Astrocyte of the cerebellum (primary cell): Measurements from ENCODE around the gene ASTN2.

Source experiments
- DNase-seq: peaks from one replicate; pipeline ENCODE4 v3.0.0-alpha.2; 2011; ENCODE audit warnings: low read depth
- H3K4me3 ChIP-seq: 2 replicates; pipeline ENCODE4 v1.5.1; 2011; ENCODE audit warnings: mild to moderate bottlenecking, low read depth, low read length, moderate library complexity
- CTCF ChIP-seq: IDR thresholded peaks from 2 replicates; pipeline ENCODE4 v1.5.1; 2012; ENCODE audit warnings: low read length, low read depth, moderate library complexity, mild to moderate bottlenecking; ENCODE audit errors: missing control alignments
- in situ Hi-C: cut with HindIII; loops from 2 replicates; pipeline ENCODE4 v1.10.0; 2017; ENCODE audit warnings: low sequenced_read_pairs

Gene ASTN2

DNA sequence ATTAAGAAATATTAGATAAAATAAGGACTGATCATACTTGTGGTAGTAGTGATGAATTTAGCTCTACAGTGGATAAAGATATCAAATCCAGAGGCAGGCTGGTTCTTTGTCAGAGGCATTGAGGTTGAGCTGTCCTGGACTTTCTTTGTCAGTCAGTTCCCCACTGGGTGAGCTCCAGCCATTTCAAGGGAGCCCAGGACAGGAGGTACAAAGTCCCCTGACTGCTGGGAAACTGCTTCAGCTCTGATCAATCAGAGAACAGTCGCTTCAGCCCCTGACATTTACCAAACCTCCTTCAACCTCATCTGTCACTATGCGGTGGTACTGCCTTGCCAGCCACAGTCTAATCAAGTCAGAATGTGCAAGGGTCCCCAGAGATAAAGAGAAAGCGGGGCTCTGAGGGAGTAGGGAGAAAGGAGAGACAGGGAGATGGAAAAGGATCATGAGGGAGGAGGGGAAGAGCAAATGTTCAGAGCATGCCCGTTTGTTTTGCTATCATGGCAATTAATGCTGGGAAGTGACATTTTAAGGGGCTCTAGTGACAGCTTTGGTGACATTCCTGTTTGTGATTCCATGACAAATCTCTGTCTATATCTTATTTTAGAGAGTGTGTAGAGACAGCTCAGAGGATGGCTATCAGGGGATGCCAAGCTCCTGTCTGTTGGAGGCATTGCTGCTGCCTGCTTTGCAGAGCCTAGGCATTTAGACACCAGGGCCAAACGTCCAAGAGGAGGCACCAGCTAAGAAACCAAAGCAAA lies 223.2 kb downstream of the ASTN2 start:
- no peak overlapping the region for H3K4me3 ChIP-seq
- DNase-seq = no peak
- in situ Hi-C loops = no loop called here
- no peak for TF ChIP-seq CTCF

DNA sequence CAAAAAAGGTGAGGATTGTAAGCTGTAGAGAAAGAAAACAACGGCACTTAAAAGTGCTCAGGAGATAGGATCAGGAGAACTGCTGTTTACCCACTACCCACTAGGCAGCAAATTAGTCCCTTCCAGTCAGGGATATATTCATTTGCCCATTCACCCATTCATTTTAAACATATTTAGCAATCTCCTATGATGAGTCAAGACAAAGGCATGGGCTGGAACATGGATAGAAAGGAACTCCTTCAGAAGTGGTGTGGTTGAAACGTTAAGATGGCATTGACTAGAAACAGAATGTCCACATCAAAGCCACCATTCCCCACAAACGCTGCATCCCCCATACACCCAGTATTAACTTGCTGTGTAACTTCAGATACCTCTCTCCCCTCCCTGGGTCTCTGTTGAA lies 225.7 kb downstream of the ASTN2 start:
- in situ Hi-C loops = no loop called here
- DNase-seq = peak; percentile 44
- H3K4me3 ChIP-seq = no peak overlapping the region
- TF ChIP-seq CTCF = no peak

DNA sequence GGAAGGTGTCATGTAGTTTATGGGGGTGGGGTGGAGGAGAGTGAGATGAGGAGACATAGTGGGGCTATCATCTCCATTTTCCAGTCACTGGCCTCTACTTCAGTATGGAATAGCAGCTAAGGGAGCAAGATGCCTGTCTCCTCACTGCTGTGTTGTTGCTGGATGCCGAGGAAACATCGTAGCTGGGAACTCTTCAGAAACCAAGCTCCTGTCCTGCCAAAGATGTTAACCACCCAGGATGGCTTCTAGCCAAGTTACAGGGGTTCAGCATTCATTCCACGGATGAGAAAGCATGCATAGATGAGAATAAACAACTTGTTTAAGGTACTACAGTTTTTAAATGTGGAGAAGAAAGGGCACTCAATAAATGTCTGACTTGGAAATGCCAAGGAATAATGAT lies 226.5 kb downstream of the ASTN2 start:
- TF ChIP-seq CTCF = no peak
- no peak overlapping the region for H3K4me3 ChIP-seq
- peak; percentile 53 for DNase-seq
- in situ Hi-C loops = no loop called here

DNA sequence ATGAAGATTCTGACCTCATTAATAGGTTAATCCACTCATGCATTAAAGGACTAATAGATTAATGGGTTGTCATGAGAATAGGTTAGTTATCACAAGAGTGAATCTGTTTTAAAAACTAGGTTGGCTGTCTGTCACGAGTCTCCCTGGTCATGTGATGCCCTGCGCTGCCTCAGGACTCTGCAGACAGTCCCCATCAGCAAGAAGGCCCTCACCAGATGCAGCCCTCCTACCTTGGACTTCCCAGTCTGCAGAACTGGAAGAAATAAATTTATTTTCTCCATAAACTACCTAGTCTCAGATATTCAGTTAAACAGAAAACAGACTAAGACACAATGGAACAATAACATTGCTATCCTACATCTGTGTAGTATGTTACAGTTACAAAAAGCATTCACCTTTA lies 227.4 kb downstream of the ASTN2 start:
- no peak overlapping the region for H3K4me3 ChIP-seq
- DNase-seq = no peak
- TF ChIP-seq CTCF = no peak
- in situ Hi-C loops = no loop called here

DNA sequence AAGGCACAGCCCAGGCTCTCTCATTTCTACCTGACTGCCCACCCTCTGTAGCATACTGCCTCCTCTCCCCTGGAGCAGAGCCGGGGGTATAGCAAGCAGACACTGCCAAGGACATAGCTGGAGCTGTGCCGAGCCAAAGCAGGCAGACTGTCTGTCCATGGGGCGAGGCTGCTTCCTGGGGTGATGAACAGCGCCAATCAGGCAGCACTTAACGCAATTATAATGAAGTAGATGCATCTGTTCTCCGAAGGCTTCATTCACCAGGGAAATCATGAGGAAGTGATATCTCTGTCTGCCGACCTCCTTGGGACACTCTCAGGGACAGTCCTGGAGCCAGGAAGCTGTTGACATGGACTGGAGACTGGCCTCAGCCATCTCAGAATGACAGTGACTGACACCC lies 230.7 kb downstream of the ASTN2 start:
- in situ Hi-C loops = no loop called here
- TF ChIP-seq CTCF = no peak
- DNase-seq = no peak
- no peak overlapping the region for H3K4me3 ChIP-seq

- no peak for DNase-seq
- no peak for TF ChIP-seq CTCF
- no peak overlapping the region for H3K4me3 ChIP-seq
- in situ Hi-C loops = no loop called here
Observed at GRCh38 chr9:117182046-117182445, 232.8 kb downstream of the ASTN2 start.

- in situ Hi-C loops = no loop called here
- TF ChIP-seq CTCF = no peak
- no peak for DNase-seq
- H3K4me3 ChIP-seq = no peak overlapping the region
Observed at GRCh38 chr9:117180896-117181445, 233.9 kb downstream of the ASTN2 start.
